ENCODE results near the gene NFATC2. TPM values are rescaled to one million over a fixed set of nuclear protein-coding genes. Genes with fewer than 3 reads are reported as not detected.

NFATC2 gene
- total and polyA plus RNA-seq, 8 donors: 5.3 to 12.3 (median 8.5) TPM

DNA sequence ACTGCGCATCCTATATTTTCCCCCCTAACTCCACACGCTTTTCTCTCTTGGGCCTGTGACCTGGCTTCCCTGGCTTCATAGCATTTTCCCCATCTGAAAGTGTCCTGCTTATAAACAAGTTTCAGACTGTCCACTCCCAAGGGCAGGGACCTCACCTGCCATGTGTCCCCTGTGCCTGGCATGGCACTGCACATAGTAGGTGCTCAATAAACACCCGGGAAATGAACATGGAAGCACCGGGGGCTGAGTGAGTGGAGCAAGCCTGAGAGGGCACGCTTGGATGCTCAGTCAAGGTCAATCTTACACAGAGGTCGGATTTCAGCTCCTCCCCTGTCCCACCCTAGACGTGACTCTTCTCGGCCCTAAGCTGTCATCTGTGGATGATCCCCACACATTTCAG, 96.9 kb downstream of the NFATC2 start:
- Histone ChIP-seq H3K36me3 (no peaks in the 10 kb centered on the region), H3K4me1 (peaks cover 6 to 9% of the 10 kb centered on the region in 2 donors), H3K9me3 (no peaks in the 10 kb centered on the region), H3K4me3 (no peak overlapping the region), H3K27ac (no peak overlapping the region), H3K27me3 (no peaks in the 10 kb centered on the region)
- DNase-seq: no peak
- no peak for ATAC-seq
- intact Hi-C loops (cut with DNase I): no loop called here
- TF ChIP-seq, protein P1, sequence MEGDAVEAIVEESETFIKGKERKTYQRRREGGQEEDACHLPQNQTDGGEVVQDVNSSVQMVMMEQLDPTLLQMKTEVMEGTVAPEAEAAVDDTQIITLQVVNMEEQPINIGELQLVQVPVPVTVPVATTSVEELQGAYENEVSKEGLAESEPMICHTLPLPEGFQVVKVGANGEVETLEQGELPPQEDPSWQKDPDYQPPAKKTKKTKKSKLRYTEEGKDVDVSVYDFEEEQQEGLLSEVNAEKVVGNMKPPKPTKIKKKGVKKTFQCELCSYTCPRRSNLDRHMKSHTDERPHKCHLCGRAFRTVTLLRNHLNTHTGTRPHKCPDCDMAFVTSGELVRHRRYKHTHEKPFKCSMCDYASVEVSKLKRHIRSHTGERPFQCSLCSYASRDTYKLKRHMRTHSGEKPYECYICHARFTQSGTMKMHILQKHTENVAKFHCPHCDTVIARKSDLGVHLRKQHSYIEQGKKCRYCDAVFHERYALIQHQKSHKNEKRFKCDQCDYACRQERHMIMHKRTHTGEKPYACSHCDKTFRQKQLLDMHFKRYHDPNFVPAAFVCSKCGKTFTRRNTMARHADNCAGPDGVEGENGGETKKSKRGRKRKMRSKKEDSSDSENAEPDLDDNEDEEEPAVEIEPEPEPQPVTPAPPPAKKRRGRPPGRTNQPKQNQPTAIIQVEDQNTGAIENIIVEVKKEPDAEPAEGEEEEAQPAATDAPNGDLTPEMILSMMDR (IDR thresholded peaks at IDR 0.05): no peak

GRCh38 chr20:51444922-51445438, 97.5 kb downstream of the NFATC2 start:
- H3K9me3 ChIP-seq: no peaks in the 10 kb centered on the region
- no peak for ATAC-seq
- intact Hi-C loops (cut with DNase I): no loop called here
- no peak overlapping the region for H3K4me3 ChIP-seq
- no peaks in the 10 kb centered on the region for H3K27me3 ChIP-seq
- TF ChIP-seq, protein P1 (IDR thresholded peaks at IDR 0.05): no peak
- no peak for DNase-seq
- H3K27ac ChIP-seq: no peak overlapping the region
- H3K36me3 ChIP-seq: no peaks in the 10 kb centered on the region
- H3K4me1 ChIP-seq: peaks cover 6 to 9% of the 10 kb centered on the region in 2 donors

- DNase-seq: peak in 1 of 4 donors; percentile 28
Measured at GRCh38 chr20:51444467-51444866, 98.1 kb downstream of the NFATC2 start.

DNA sequence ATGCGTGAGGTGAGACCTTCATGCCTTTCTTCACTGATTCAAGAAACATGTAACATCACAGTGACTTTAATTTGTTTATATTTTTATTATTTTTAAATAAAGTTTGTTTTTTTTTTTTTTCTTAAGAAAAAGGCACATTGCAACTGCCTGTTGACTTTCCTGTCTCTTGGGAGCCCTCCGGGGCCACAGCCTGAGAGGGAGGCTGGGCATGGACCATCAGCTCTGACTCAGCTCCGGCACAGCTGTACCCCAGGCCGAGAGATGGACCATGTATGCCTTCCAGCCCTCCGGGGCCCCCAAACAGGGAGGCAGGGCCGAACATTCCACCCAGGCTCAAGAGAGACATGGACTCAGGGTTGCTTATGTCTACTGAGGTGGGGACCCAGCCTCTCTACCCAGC, 99.9 kb downstream of the NFATC2 start:
- TF ChIP-seq, protein P1 (IDR thresholded peaks at IDR 0.05): no peak
- Histone ChIP-seq H3K4me1 (peaks cover 6 to 9% of the 10 kb centered on the region in 2 donors), H3K36me3 (no peaks in the 10 kb centered on the region), H3K27ac (no peak overlapping the region), H3K27me3 (no peaks in the 10 kb centered on the region), H3K9me3 (no peaks in the 10 kb centered on the region), H3K4me3 (no peak overlapping the region)
- intact Hi-C loops (cut with DNase I): no loop called here
- no peak for ATAC-seq
- no peak for DNase-seq

More at GRCh38 chr20:51444467-51444866, 98.1 kb downstream of the NFATC2 start:
- H3K36me3 ChIP-seq: no peaks in the 10 kb centered on the region
- no peaks in the 10 kb centered on the region for H3K9me3 ChIP-seq
- no peak overlapping the region for H3K27ac ChIP-seq
- peaks cover 6 to 9% of the 10 kb centered on the region in 2 donors for H3K4me1 ChIP-seq
- TF ChIP-seq, protein P1 (IDR thresholded peaks at IDR 0.05): no peak
- intact Hi-C loops (cut with DNase I): no loop called here
- H3K4me3 ChIP-seq: no peak overlapping the region
- ATAC-seq: no peak
- H3K27me3 ChIP-seq: no peaks in the 10 kb centered on the region

GRCh38 chr20:51440589-51440988, 101.9 kb downstream of the NFATC2 start:
- Histone ChIP-seq H3K27ac (no peak overlapping the region), H3K27me3 (no peaks in the 10 kb centered on the region), H3K9me3 (no peaks in the 10 kb centered on the region), H3K4me1 (no peaks in the 10 kb centered on the region), H3K36me3 (no peaks in the 10 kb centered on the region), H3K4me3 (no peak overlapping the region)
- TF ChIP-seq, protein P1 (IDR thresholded peaks at IDR 0.05): no peak
- intact Hi-C loops (cut with DNase I): no loop called here
- ATAC-seq: no peak
- DNase-seq: no peak

Measured in left lung (tissue), 10 donors.